B cell (primary cell): ENCODE data around the gene PPP2R2C. TPM values are rescaled to one million over a fixed set of nuclear protein-coding genes. Genes with fewer than 3 reads are reported as not detected.

Source experiments
- ATAC-seq: fragments of 200-7000 bp; cut with Tn5 transposase; one replicate; pipeline ENCODE4 v1.10.0; 2021; ENCODE audit warnings: low read depth, mild to moderate bottlenecking, moderate number of reproducible peaks, moderate library complexity
- CTCF ChIA-PET: fragments of 350-600 bp; sonication (Branson Sonifier 250); formaldehyde crosslinking; loops from one replicate; lab custom pipeline; 2021; ENCODE audit warnings: antibody characterized with exemption, inconsistent platforms; lab: Charles Lee
- POLR2A ChIA-PET: fragments of 350-600 bp; sonication (Branson Sonifier 250); formaldehyde crosslinking; loops from one replicate; lab custom pipeline; 2021; ENCODE audit warnings: antibody characterized with exemption; lab: Charles Lee
- DNase-seq: peaks from one replicate; pipeline ENCODE4 v3.0.0; 2013
- H2AFZ ChIP-seq: 2 replicates; pipeline ENCODE4 v1.6.1; 2012; ENCODE audit warnings: mild to moderate bottlenecking, low read depth, low read length; ENCODE audit not compliant: insufficient read depth, poor library complexity, severe bottlenecking
- H3K27ac ChIP-seq, 2 donors: 1 replicate in 1 of 2; 2 replicates in 1 of 2; pipeline ENCODE4 v1.5.1; 2012 to 2013; ENCODE audit warnings: low read length in 2 of 2, mild to moderate bottlenecking in 2 of 2, moderate library complexity in 1 of 2
- H3K27me3 ChIP-seq, 4 experiments: fragments of 200-600 bp in 1 of 4; sonication (generic) in 1 of 4; replicated peaks in 1 of 4; 1 replicate in 2 of 4; 2 replicates in 2 of 4; pipeline versions ENCODE4 v1.6.1 to v1.7.0; 2013 to 2016; ENCODE audit warnings: low read length in 3 of 4, mild to moderate bottlenecking in 2 of 4, mixed read lengths in 1 of 4, moderate library complexity in 1 of 4; ENCODE audit not compliant: insufficient read depth in 4 of 4, control insufficient read depth in 3 of 4; ENCODE audit errors: control extremely low read depth in 1 of 4
- H3K36me3 ChIP-seq, 2 experiments: replicated peaks in 1 of 2; 1 replicate in 1 of 2; 2 replicates in 1 of 2; pipeline versions ENCODE4 v1.6.1 to v1.7.1; 2013; ENCODE audit warnings: low read length in 1 of 2; ENCODE audit not compliant: insufficient read depth in 2 of 2, control insufficient read depth in 1 of 2; ENCODE audit errors: control extremely low read depth in 1 of 2, extremely low read depth in 1 of 2
- H3K4me1 ChIP-seq, 2 donors: fragments of 200-600 bp in 1 of 2; sonication (generic) in 1 of 2; 1 replicate in 1 of 2; 2 replicates in 1 of 2; pipeline versions ENCODE4 v1.5.1 to v1.6.1; 2013 to 2017; ENCODE audit warnings: low read length in 2 of 2; ENCODE audit not compliant: control insufficient read depth in 2 of 2, insufficient read depth in 2 of 2
- H3K4me2 ChIP-seq: replicated peaks from 2 replicates; pipeline ENCODE3; 2012; ENCODE audit warnings: mild to moderate bottlenecking, low read depth, low read length; ENCODE audit not compliant: poor library complexity, severe bottlenecking
- H3K4me3 ChIP-seq, 5 experiments: fragments of 200-600 bp in 1 of 5; sonication (generic) in 1 of 5; 1 replicate in 3 of 5; 2 replicates in 2 of 5; pipeline versions ENCODE4 v1.5.1 to v1.7.0; 2011 to 2016; ENCODE audit warnings: low read length in 4 of 5, mild to moderate bottlenecking in 4 of 5, low read depth in 2 of 5, control low read depth in 1 of 5, moderate library complexity in 1 of 5; ENCODE audit not compliant: insufficient read depth in 1 of 5; ENCODE audit errors: control extremely low read depth in 1 of 5, extremely low read depth in 1 of 5
- H3K79me2 ChIP-seq: fragments of 200-600 bp; sonication (generic); one replicate; pipeline ENCODE4 v1.6.0; 2016; ENCODE audit warnings: low read length; ENCODE audit not compliant: control insufficient read depth, insufficient read depth
- H3K9ac ChIP-seq: fragments of 200-600 bp; sonication (generic); 2 replicates; pipeline ENCODE4 v1.6.1; 2017; ENCODE audit warnings: mild to moderate bottlenecking, low read length, moderate library complexity
- H3K9me3 ChIP-seq, 3 donors: one replicate each; pipeline versions ENCODE4 v1.6.1 to v1.7.1; 2013; ENCODE audit warnings: low read length in 2 of 3; ENCODE audit not compliant: control insufficient read depth in 2 of 3, insufficient read depth in 1 of 3; ENCODE audit errors: control extremely low read depth in 1 of 3
- H4K20me1 ChIP-seq: 2 replicates; pipeline ENCODE4 v1.6.0; 2012; ENCODE audit warnings: mild to moderate bottlenecking, low read length; ENCODE audit not compliant: insufficient read depth, control insufficient read depth, poor library complexity, severe bottlenecking
- H3K27ac Mint-ChIP-seq: one replicate; pipeline ENCODE4 v1.8.0; 2021; ENCODE audit warnings: mixed read lengths
- H3K27me3 Mint-ChIP-seq: one replicate; pipeline ENCODE4 v1.8.0; 2021; ENCODE audit warnings: mixed read lengths
- H3K4me1 Mint-ChIP-seq: one replicate; pipeline ENCODE4 v1.8.0; 2021; ENCODE audit warnings: mixed read lengths
- H3K4me3 Mint-ChIP-seq: one replicate; pipeline ENCODE4 v1.8.0; 2021; ENCODE audit warnings: mixed read lengths
- H3K9me3 Mint-ChIP-seq: one replicate; pipeline ENCODE4 v1.8.0; 2022; ENCODE audit warnings: mixed read lengths; ENCODE audit not compliant: insufficient read depth
- CTCF ChIP-seq: fragments of 200-600 bp; IDR thresholded peaks from one replicate; pipeline ENCODE4 v1.8.0; 2022; ENCODE audit warnings: antibody characterized with exemption, mild to moderate bottlenecking
- EZH2 ChIP-seq: IDR thresholded peaks from 2 replicates; pipeline ENCODE4 v1.6.1; 2012; ENCODE audit warnings: borderline replicate concordance, low read depth, mild to moderate bottlenecking, moderate library complexity, low read length; ENCODE audit not compliant: insufficient read depth, poor library complexity, severe bottlenecking
- WGBS: methylation state at CpG from one replicate; pipeline ENCODE4 v1.1.5; 2013; ENCODE audit warnings: missing lambda C conversion rate; ENCODE audit not compliant: insufficient coverage; 5-methylcytosine and 5-hydroxymethylcytosine counted together
- intact Hi-C: fragments of 100-400 bp; cut with micrococcal nuclease; formaldehyde crosslinking; loops from one replicate; pipeline ENCODE4 v1.10.0; 2022
- polyA plus RNA-seq: library from polyadenylated mRNA; depleted of rRNA; stranded (reverse); fragments of >200 nt; gene quantifications from 2 replicates; pipeline ENCODE4 v1.2.3, GENCODE V29; 2012
- total RNA-seq, 2 donors: library from RNA; stranded (reverse); fragments of 120-200 nt in 1 of 2; gene quantifications; 1 replicate in 1 of 2; 2 replicates in 1 of 2; pipeline versions ENCODE4 v1.2.3 to v1.2.4, GENCODE V29; 2013 to 2022

PPP2R2C gene
- total and polyA plus RNA-seq, 2 donors (not counting 1 experiment from before 2014, with no cell fraction given) = not detected

- H3K27ac ChIP-seq = no peak overlapping the region
- H3K4me1 ChIP-seq = no peaks in the 10 kb centered on the region
- H3K9ac ChIP-seq = no peak overlapping the region
- no peaks in the 10 kb centered on the region for H3K36me3 ChIP-seq
- DNase-seq (no peak), ATAC-seq (no peak)
- H3K27me3 ChIP-seq = no peaks in the 10 kb centered on the region
- POLR2A ChIA-PET = no interaction called here
- intact Hi-C loops = no loop called here
- no peak overlapping the region for H3K27ac Mint-ChIP-seq
- H3K79me2 ChIP-seq = no peaks in the 10 kb centered on the region
- WGBS = 61% methylated on average over 9 of the region's 9 CpGs
- peaks cover 0 to 5% (median 0%) of the 10 kb centered on the region in 3 donors for H3K9me3 ChIP-seq
- no peak overlapping the region for H2AFZ ChIP-seq
- peaks cover 21% of the 10 kb centered on the region for H3K27me3 Mint-ChIP-seq
- CTCF ChIA-PET = no interaction called here
- no peak overlapping the region for H3K4me3 Mint-ChIP-seq
- no peak overlapping the region for H3K4me2 ChIP-seq
- no peak for TF ChIP-seq EZH2
- no peak for TF ChIP-seq CTCF
- H3K4me3 ChIP-seq = no peak overlapping the region
- H4K20me1 ChIP-seq = no peaks in the 10 kb centered on the region
- H3K9me3 Mint-ChIP-seq = no peaks in the 10 kb centered on the region
- H3K4me1 Mint-ChIP-seq = no peaks in the 10 kb centered on the region
These were observed 83.7 kb downstream of the PPP2R2C start for GRCh38 chr4:6388713-6389112.

- Mint-ChIP-seq H3K27ac (no peak overlapping the region), H3K9me3 (no peaks in the 10 kb centered on the region), H3K27me3 (peaks cover 26% of the 10 kb centered on the region), H3K4me1 (no peaks in the 10 kb centered on the region), H3K4me3 (no peak overlapping the region)
- Histone ChIP-seq H3K4me2 (no peak overlapping the region), H3K9me3 (peaks cover 0 to 5% (median 0%) of the 10 kb centered on the region in 3 donors), H3K36me3 (no peaks in the 10 kb centered on the region), H4K20me1 (no peaks in the 10 kb centered on the region), H3K9ac (no peak overlapping the region), H3K27me3 (no peaks in the 10 kb centered on the region), H3K4me3 (no peak overlapping the region), H2AFZ (no peak overlapping the region), H3K4me1 (no peaks in the 10 kb centered on the region), H3K79me2 (no peaks in the 10 kb centered on the region), H3K27ac (no peak overlapping the region)
- ATAC-seq (no peak), DNase-seq (no peak)
- intact Hi-C loops = no loop called here
- ChIA-PET CTCF (interaction anchor here (0.7 kb wide), 1 partner anchor 287 kb away, joined by 3 read pairs; no protein-coding TSS in a partner anchor), POLR2A (no interaction called here)
- no peak for TF ChIP-seq EZH2
- TF ChIP-seq CTCF = no peak
- WGBS = 58% methylated on average over 3 of the region's 5 CpGs
These were observed 84.5 kb downstream of the PPP2R2C start for GRCh38 chr4:6387946-6388345.
